ENCODE results near the gene MCF2L2.

GRCh38 chr3:183444748-183445147, 16.3 kb upstream of the MCF2L2 start:
- no peak for TF ChIP-seq CTCF (IDR thresholded peaks at IDR 0.05; ENCODE audit: low read depth, low read length)
- TF ChIP-seq POLR2A (IDR thresholded peaks at IDR 0.05; ENCODE audit: extremely low read depth, insufficient read length) = no peak

Data from NB4 (cell line).